Measurements from ENCODE around the gene LCE1D.

Gene LCE1D

GRCh38 chr1:152756872-152757271 is 39.6 kb upstream of the LCE1D start:
- no peaks in the 10 kb centered on the region for H3K27me3 ChIP-seq (ENCODE audit: insufficient read depth, poor library complexity, severe bottlenecking)
- no peak overlapping the region for H3K27ac ChIP-seq (replicated peaks)
- no peak for DNase-seq (ENCODE audit: low read depth in 1 of 2, low spot score in 1 of 2)
- no peak overlapping the region for H3K4me3 ChIP-seq (replicated peaks; ENCODE audit: insufficient read depth, low read length)
- TF ChIP-seq POLR2AphosphoS5 (IDR thresholded peaks at IDR 0.05; ENCODE audit: low read depth), result no peak
- no peak for TF ChIP-seq SPI1 (IDR thresholded peaks at IDR 0.05; ENCODE audit: borderline replicate concordance, low read depth)
- no peak for TF ChIP-seq GABPA (IDR thresholded peaks at IDR 0.05; ENCODE audit: low read depth)
- no peak for TF ChIP-seq CTCF (IDR thresholded peaks at IDR 0.05; ENCODE audit: insufficient read depth, low read length)
- TF ChIP-seq REST (IDR thresholded peaks at IDR 0.05; ENCODE audit: insufficient replicate concordance, low read depth), result no peak

GRCh38 chr1:152757747-152758146 is 38.8 kb upstream of the LCE1D start, which contains the start of gene KPRP:
Gene KPRP (plus strand): TSS chr1:152758025. CDS start chr1:152759589, 1,564 bp downstream.
- H3K4me3 ChIP-seq (replicated peaks; ENCODE audit: insufficient read depth, low read length), result no peak within 1 kb of the TSS
- TF ChIP-seq REST (IDR thresholded peaks at IDR 0.05; ENCODE audit: insufficient replicate concordance, low read depth) (no peak), GABPA (IDR thresholded peaks at IDR 0.05; ENCODE audit: low read depth) (no peak), CTCF (IDR thresholded peaks at IDR 0.05; ENCODE audit: insufficient read depth, low read length) (no peak), SPI1 (IDR thresholded peaks at IDR 0.05; ENCODE audit: borderline replicate concordance, low read depth) (no peak), POLR2AphosphoS5 (IDR thresholded peaks at IDR 0.05; ENCODE audit: low read depth) (no peak)
- DNase-seq (ENCODE audit: low read depth in 1 of 2, low spot score in 1 of 2), result no peak
- no peak within 1 kb of the TSS for H3K27ac ChIP-seq (replicated peaks)
- no peaks in the 10 kb centered on the region for H3K27me3 ChIP-seq (ENCODE audit: insufficient read depth, poor library complexity, severe bottlenecking)

GRCh38 chr1:152758636-152759035 is 37.9 kb upstream of the LCE1D start:
- no peak for DNase-seq (ENCODE audit: low read depth in 1 of 2, low spot score in 1 of 2)
- TF ChIP-seq CTCF (IDR thresholded peaks at IDR 0.05; ENCODE audit: insufficient read depth, low read length) (no peak), REST (IDR thresholded peaks at IDR 0.05; ENCODE audit: insufficient replicate concordance, low read depth) (no peak), POLR2AphosphoS5 (IDR thresholded peaks at IDR 0.05; ENCODE audit: low read depth) (no peak), SPI1 (IDR thresholded peaks at IDR 0.05; ENCODE audit: borderline replicate concordance, low read depth) (no peak), GABPA (IDR thresholded peaks at IDR 0.05; ENCODE audit: low read depth) (no peak)
- Histone ChIP-seq H3K4me3 (replicated peaks; ENCODE audit: insufficient read depth, low read length) (no peak overlapping the region), H3K27me3 (ENCODE audit: insufficient read depth, poor library complexity, severe bottlenecking) (no peaks in the 10 kb centered on the region), H3K27ac (replicated peaks) (no peak overlapping the region)

Measured in HL-60 (cell line).